Measurements from ENCODE around the gene RAB6A. TPM values are rescaled to one million over a fixed set of nuclear protein-coding genes. Genes with fewer than 3 reads are reported as not detected.

RAB6A gene
- total and polyA plus RNA-seq, 2 of the 8 experiments (the other 6 are each of a cell fraction or from before 2014, with no cell fraction given): 24.4 to 88.6 TPM

DNA sequence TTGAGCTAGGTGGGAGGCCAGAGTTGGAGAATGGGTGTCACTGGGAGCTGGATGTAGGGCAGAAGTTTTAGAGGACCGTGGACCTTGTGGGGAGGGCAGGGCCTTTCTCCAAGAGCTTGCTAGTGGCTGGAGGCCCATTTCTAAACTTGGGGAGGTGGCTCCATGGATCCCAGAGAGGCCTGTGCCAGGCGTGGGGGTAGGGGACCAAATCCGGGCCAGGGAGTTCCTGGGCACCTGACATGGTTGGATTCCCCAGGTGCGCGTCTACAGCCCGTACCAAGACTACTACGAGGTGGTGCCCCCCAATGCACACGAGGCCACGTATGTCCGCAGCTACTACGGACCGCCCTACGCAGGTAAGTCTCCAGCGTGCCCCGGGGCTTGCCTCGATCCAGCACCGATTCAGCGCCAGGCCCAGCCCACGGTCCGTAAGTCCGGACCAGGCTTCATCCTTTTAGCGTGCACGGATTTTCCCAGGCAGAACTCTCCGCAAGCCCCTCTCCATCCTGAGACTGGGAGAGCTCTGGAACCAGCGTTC lies 100.3 kb downstream of the RAB6A start (continued):
- TF ChIP-seq, protein P1, sequence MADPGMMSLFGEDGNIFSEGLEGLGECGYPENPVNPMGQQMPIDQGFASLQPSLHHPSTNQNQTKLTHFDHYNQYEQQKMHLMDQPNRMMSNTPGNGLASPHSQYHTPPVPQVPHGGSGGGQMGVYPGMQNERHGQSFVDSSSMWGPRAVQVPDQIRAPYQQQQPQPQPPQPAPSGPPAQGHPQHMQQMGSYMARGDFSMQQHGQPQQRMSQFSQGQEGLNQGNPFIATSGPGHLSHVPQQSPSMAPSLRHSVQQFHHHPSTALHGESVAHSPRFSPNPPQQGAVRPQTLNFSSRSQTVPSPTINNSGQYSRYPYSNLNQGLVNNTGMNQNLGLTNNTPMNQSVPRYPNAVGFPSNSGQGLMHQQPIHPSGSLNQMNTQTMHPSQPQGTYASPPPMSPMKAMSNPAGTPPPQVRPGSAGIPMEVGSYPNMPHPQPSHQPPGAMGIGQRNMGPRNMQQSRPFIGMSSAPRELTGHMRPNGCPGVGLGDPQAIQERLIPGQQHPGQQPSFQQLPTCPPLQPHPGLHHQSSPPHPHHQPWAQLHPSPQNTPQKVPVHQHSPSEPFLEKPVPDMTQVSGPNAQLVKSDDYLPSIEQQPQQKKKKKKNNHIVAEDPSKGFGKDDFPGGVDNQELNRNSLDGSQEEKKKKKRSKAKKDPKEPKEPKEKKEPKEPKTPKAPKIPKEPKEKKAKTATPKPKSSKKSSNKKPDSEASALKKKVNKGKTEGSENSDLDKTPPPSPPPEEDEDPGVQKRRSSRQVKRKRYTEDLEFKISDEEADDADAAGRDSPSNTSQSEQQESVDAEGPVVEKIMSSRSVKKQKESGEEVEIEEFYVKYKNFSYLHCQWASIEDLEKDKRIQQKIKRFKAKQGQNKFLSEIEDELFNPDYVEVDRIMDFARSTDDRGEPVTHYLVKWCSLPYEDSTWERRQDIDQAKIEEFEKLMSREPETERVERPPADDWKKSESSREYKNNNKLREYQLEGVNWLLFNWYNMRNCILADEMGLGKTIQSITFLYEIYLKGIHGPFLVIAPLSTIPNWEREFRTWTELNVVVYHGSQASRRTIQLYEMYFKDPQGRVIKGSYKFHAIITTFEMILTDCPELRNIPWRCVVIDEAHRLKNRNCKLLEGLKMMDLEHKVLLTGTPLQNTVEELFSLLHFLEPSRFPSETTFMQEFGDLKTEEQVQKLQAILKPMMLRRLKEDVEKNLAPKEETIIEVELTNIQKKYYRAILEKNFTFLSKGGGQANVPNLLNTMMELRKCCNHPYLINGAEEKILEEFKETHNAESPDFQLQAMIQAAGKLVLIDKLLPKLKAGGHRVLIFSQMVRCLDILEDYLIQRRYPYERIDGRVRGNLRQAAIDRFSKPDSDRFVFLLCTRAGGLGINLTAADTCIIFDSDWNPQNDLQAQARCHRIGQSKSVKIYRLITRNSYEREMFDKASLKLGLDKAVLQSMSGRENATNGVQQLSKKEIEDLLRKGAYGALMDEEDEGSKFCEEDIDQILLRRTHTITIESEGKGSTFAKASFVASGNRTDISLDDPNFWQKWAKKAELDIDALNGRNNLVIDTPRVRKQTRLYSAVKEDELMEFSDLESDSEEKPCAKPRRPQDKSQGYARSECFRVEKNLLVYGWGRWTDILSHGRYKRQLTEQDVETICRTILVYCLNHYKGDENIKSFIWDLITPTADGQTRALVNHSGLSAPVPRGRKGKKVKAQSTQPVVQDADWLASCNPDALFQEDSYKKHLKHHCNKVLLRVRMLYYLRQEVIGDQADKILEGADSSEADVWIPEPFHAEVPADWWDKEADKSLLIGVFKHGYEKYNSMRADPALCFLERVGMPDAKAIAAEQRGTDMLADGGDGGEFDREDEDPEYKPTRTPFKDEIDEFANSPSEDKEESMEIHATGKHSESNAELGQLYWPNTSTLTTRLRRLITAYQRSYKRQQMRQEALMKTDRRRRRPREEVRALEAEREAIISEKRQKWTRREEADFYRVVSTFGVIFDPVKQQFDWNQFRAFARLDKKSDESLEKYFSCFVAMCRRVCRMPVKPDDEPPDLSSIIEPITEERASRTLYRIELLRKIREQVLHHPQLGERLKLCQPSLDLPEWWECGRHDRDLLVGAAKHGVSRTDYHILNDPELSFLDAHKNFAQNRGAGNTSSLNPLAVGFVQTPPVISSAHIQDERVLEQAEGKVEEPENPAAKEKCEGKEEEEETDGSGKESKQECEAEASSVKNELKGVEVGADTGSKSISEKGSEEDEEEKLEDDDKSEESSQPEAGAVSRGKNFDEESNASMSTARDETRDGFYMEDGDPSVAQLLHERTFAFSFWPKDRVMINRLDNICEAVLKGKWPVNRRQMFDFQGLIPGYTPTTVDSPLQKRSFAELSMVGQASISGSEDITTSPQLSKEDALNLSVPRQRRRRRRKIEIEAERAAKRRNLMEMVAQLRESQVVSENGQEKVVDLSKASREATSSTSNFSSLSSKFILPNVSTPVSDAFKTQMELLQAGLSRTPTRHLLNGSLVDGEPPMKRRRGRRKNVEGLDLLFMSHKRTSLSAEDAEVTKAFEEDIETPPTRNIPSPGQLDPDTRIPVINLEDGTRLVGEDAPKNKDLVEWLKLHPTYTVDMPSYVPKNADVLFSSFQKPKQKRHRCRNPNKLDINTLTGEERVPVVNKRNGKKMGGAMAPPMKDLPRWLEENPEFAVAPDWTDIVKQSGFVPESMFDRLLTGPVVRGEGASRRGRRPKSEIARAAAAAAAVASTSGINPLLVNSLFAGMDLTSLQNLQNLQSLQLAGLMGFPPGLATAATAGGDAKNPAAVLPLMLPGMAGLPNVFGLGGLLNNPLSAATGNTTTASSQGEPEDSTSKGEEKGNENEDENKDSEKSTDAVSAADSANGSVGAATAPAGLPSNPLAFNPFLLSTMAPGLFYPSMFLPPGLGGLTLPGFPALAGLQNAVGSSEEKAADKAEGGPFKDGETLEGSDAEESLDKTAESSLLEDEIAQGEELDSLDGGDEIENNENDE (IDR thresholded peaks at IDR 0.05; ENCODE audit: insufficient replicate concordance, low read length): no peak
- TF ChIP-seq EZH2 (IDR thresholded peaks at IDR 0.05; ENCODE audit: low read depth, low read length, severe bottlenecking): no peak

Measured in H1 (cell line).